IMR-90 (cell line): ENCODE data around the gene FAIM2. TPM values are rescaled to one million over a fixed set of nuclear protein-coding genes. Genes with fewer than 3 reads are reported as not detected.

Experiments used
- ATAC-seq: fragments of 200-7000 bp; cut with Tn5 transposase; 2 replicates; pipeline ENCODE4 v1.9.1; 2020; ENCODE audit warnings: low read depth, mild to moderate bottlenecking, moderate library complexity
- BruUV-seq: library from RNA; stranded (reverse); fragments of 400-500 nt; replicated peaks from 2 replicates; lab custom pipeline; 2021; lab: Mats Ljungman, UMichigan
- CTCF ChIA-PET: fragments of 300-600 bp; formaldehyde crosslinking; extraction: SDS; loops from one replicate; lab custom pipeline; 2021; ENCODE audit warnings: antibody characterized with exemption; lab: Yijun Ruan, JAX
- POLR2A ChIA-PET: fragments of 300-600 bp; sonication (Branson Sonifier 250); formaldehyde crosslinking; loops from one replicate; lab custom pipeline; 2022; ENCODE audit warnings: antibody characterized with exemption; ENCODE audit not compliant: unreplicated experiment; lab: Charles Lee
- DNase-seq: peaks from one replicate; pipeline ENCODE4 v3.0.0; 2013
- H2AFZ ChIP-seq: replicated peaks from 2 replicates; pipeline ENCODE3; 2013; ENCODE audit warnings: low read length, mild to moderate bottlenecking; ENCODE audit not compliant: poor library complexity
- H2AK5ac ChIP-seq: 2 replicates; pipeline ENCODE4 v1.6.1; 2013; ENCODE audit warnings: low read depth, low read length, inconsistent platforms
- H2AK9ac ChIP-seq: replicated peaks from 2 replicates; pipeline ENCODE3; 2013; ENCODE audit warnings: mild to moderate bottlenecking, low read depth, low read length, moderate library complexity; ENCODE audit not compliant: poor library complexity
- H2BK120ac ChIP-seq: 2 replicates; pipeline ENCODE4 v1.6.1; 2013; ENCODE audit warnings: low read depth, low read length, inconsistent platforms
- H2BK15ac ChIP-seq: 3 replicates; pipeline ENCODE4 v1.6.1; 2013; ENCODE audit warnings: low read depth, low read length, inconsistent platforms
- H2BK20ac ChIP-seq: 2 replicates; pipeline ENCODE4 v1.6.1; 2013; ENCODE audit warnings: low read depth, mild to moderate bottlenecking, inconsistent platforms, low read length, moderate library complexity
- H2BK5ac ChIP-seq: 2 replicates; pipeline ENCODE4 v1.6.1; 2013; ENCODE audit warnings: mild to moderate bottlenecking, low read depth, low read length, inconsistent platforms; ENCODE audit not compliant: poor library complexity, severe bottlenecking
- H3K14ac ChIP-seq: replicated peaks from 2 replicates; pipeline ENCODE4 v1.6.1; 2013; ENCODE audit warnings: low read depth, low read length, inconsistent platforms
- H3K18ac ChIP-seq: 2 replicates; pipeline ENCODE4 v1.6.1; 2013; ENCODE audit warnings: low read depth, low read length, control low read depth
- H3K23ac ChIP-seq: 2 replicates; pipeline ENCODE4 v1.6.1; 2013; ENCODE audit warnings: low read depth, low read length, inconsistent platforms
- H3K27ac ChIP-seq: 2 replicates; pipeline ENCODE4 v1.5.1; 2013; ENCODE audit warnings: mild to moderate bottlenecking, control low read depth, low read length; ENCODE audit not compliant: insufficient read depth
- H3K27me3 ChIP-seq: 2 replicates; pipeline ENCODE4 v1.6.1; 2013; ENCODE audit warnings: low read length; ENCODE audit not compliant: control insufficient read depth, insufficient read depth
- H3K36me3 ChIP-seq: 2 replicates; pipeline ENCODE4 v1.6.1; 2013; ENCODE audit warnings: low read length, mixed read lengths; ENCODE audit not compliant: control insufficient read depth, insufficient read depth
- H3K4ac ChIP-seq: 2 replicates; pipeline ENCODE4 v1.6.1; 2013; ENCODE audit warnings: low read depth, low read length, inconsistent platforms
- H3K4me1 ChIP-seq: 2 replicates; pipeline ENCODE4 v1.6.1; 2013; ENCODE audit warnings: low read length, mixed read lengths; ENCODE audit not compliant: control insufficient read depth, insufficient read depth
- H3K4me2 ChIP-seq: 2 replicates; pipeline ENCODE4 v1.6.1; 2013; ENCODE audit warnings: low read depth, mild to moderate bottlenecking, control low read depth, low read length, moderate library complexity
- H3K4me3 ChIP-seq: 2 replicates; pipeline ENCODE4 v1.5.1; 2013; ENCODE audit warnings: low read depth, mild to moderate bottlenecking, control low read depth, low read length, moderate library complexity; ENCODE audit not compliant: insufficient read depth
- H3K56ac ChIP-seq: 2 replicates; pipeline ENCODE4 v1.6.1; 2013; ENCODE audit warnings: low read length, inconsistent platforms; ENCODE audit not compliant: insufficient read depth; ENCODE audit errors: extremely low read depth
- H3K79me1 ChIP-seq, 2 experiments: 2 replicates each; pipeline ENCODE4 v1.6.1; 2013; ENCODE audit warnings: low read length in 2 of 2, inconsistent platforms in 1 of 2, low read depth in 1 of 2
- H3K9ac ChIP-seq: 2 replicates; pipeline ENCODE4 v1.6.1; 2013; ENCODE audit warnings: low read depth, low read length, control low read depth
- H3K9me1 ChIP-seq: 2 replicates; pipeline ENCODE4 v1.6.1; 2013; ENCODE audit warnings: low read length, inconsistent platforms; ENCODE audit not compliant: insufficient read depth
- H3K9me3 ChIP-seq: 2 replicates; pipeline ENCODE4 v1.6.1; 2013; ENCODE audit warnings: low read length; ENCODE audit not compliant: control insufficient read depth, insufficient read depth
- H4K20me1 ChIP-seq: 2 replicates; pipeline ENCODE4 v1.6.1; 2013; ENCODE audit warnings: low read length, inconsistent platforms; ENCODE audit not compliant: insufficient read depth
- H4K5ac ChIP-seq: 2 replicates; pipeline ENCODE4 v1.6.1; 2013; ENCODE audit warnings: mild to moderate bottlenecking, low read depth, low read length, control low read depth
- H4K8ac ChIP-seq, 2 experiments: 2 replicates each; pipeline ENCODE4 v1.6.1; 2013; ENCODE audit warnings: low read depth in 2 of 2, low read length in 2 of 2, control low read depth in 1 of 2, inconsistent platforms in 1 of 2
- H4K91ac ChIP-seq: 2 replicates; pipeline ENCODE4 v1.6.1; 2013; ENCODE audit warnings: low read depth, low read length, inconsistent platforms; ENCODE audit not compliant: insufficient read depth
- BHLHE40 ChIP-seq: fragments of 150-350 bp; IDR thresholded peaks from 2 replicates; pipeline ENCODE4 v1.6.1; 2016; ENCODE audit warnings: mild to moderate bottlenecking, low read depth, low read length
- CHD1 ChIP-seq: IDR thresholded peaks from 2 replicates; pipeline ENCODE4 v1.6.1; 2012; ENCODE audit warnings: low read depth, low read length, improper control_type of control experiment
- FOS ChIP-seq: fragments of 150-350 bp; IDR thresholded peaks from 2 replicates; pipeline ENCODE4 v1.6.1; 2016; ENCODE audit warnings: low read depth, low read length
- MXI1 ChIP-seq: IDR thresholded peaks from 2 replicates; pipeline ENCODE4 v1.6.1; 2012; ENCODE audit warnings: low read depth, mild to moderate bottlenecking, low read length, moderate library complexity, borderline replicate concordance
- NFE2L2 ChIP-seq: fragments of 150-350 bp; IDR thresholded peaks from 2 replicates; pipeline ENCODE4 v1.6.1; 2016; ENCODE audit warnings: low read depth, mild to moderate bottlenecking, low read length
- POLR2A ChIP-seq: IDR thresholded peaks from 2 replicates; pipeline ENCODE4 v1.6.1; 2012; ENCODE audit warnings: mild to moderate bottlenecking, low read depth, low read length
- RAD21 ChIP-seq: IDR thresholded peaks from 2 replicates; pipeline ENCODE4 v1.6.1; 2012; ENCODE audit warnings: low read length, improper control_type of control experiment
- WGBS, 2 experiments: methylation state at CpG; one replicate each; pipeline versions ENCODE4 v1.1.5 to v1.1.7; 2013; ENCODE audit warnings: missing lambda C conversion rate in 2 of 2; ENCODE audit not compliant: insufficient read length in 1 of 2; ENCODE audit errors: extremely low coverage in 2 of 2; 5-methylcytosine and 5-hydroxymethylcytosine counted together
- dilution Hi-C: fragments of 300-500 bp; cut with HindIII; formaldehyde crosslinking; loops from one replicate; pipeline ENCODE4 v1.14.3; 2018; ENCODE audit warnings: low sequenced_read_pairs; ENCODE audit not compliant: unreplicated experiment
- in situ Hi-C: fragments of 300-500 bp; cut with MboI; formaldehyde crosslinking; loops from 3 replicates; pipeline ENCODE4 v1.14.3; 2019; ENCODE audit warnings: low sequenced_read_pairs, inconsistent platforms, mixed read lengths
- intact Hi-C: fragments of 100-400 bp; cut with micrococcal nuclease; formaldehyde crosslinking; loops from 2 replicates; pipeline ENCODE4 v1.10.0; 2022
- polyA plus RNA-seq, 3 experiments: library from polyadenylated mRNA; depleted of rRNA; stranded (reverse); fragments of >200 nt; gene quantifications; 2 replicates each; pipeline ENCODE4 v1.2.3, GENCODE V29; 2012; ENCODE audit warnings: low replicate concordance in 1 of 3
- total RNA-seq: library from RNA; depleted of rRNA; stranded (reverse); fragments of >200 nt; gene quantifications from 2 replicates; pipeline ENCODE4 v1.2.3, GENCODE V29; 2012
- TF ChIP-seq, protein P1 (sequence below): fragments of 150-350 bp; IDR thresholded peaks from 2 replicates; pipeline ENCODE4 v1.6.1; 2017; ENCODE audit warnings: mild to moderate bottlenecking, antibody characterized with exemption, low read length, low read depth

Gene FAIM2
- total and polyA plus RNA-seq, 2 of the 4 experiments (the other 2 are of a cell fraction): 0.72 to 5.3 TPM

DNA sequence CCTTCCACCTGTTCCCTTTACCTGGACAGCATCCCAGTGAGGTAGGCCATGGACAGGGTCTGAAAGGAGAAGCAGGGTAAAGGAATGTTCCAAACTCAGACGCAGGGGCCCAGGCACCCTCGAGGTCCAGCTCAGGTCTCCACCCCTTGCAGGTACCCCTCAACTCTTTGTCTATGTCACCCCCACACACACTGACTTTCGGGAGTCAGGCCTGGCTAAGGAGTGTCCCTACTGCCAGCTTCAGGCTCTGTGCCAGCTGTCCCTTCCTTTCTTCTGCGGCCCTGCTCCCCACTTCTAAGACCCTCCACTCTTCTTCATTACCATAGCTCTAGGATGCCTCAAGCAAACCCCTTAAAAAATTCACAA lies 13.6 kb downstream of the FAIM2 start:
- Histone ChIP-seq H2AK9ac (no peak overlapping the region), H3K36me3 (no peaks in the 10 kb centered on the region), H2AFZ (no peak overlapping the region), H2BK20ac (no peak overlapping the region), H3K27ac (no peak overlapping the region), H3K27me3 (peaks cover 57% of the 10 kb centered on the region), H4K91ac (no peak overlapping the region), H3K4ac (no peak overlapping the region), H2BK15ac (no peak overlapping the region), H3K9me1 (no peaks in the 10 kb centered on the region), H3K79me1 (no peaks in the 10 kb centered on the region), H3K14ac (no peak overlapping the region), H3K23ac (no peak overlapping the region), H3K4me2 (no peak overlapping the region), H3K9ac (no peak overlapping the region), H3K56ac (no peak overlapping the region), H3K4me3 (no peak overlapping the region), H4K8ac (no peak overlapping the region), H3K9me3 (no peaks in the 10 kb centered on the region), H4K20me1 (no peaks in the 10 kb centered on the region; the same call in 1 of the 2 replicates), H3K4me1 (no peaks in the 10 kb centered on the region; the same call in 1 of the 2 replicates), H4K5ac (no peak overlapping the region), H2BK5ac (no peak overlapping the region), H2BK120ac (no peak overlapping the region), H2AK5ac (no peak overlapping the region), H3K18ac (no peak overlapping the region)
- dilution Hi-C loops (no loop called here), in situ Hi-C loops (no loop called here), intact Hi-C loops (no loop called here)
- DNase-seq (no peak), ATAC-seq (no peak)
- TF ChIP-seq RAD21: no peak
- no peak for TF ChIP-seq FOS
- TF ChIP-seq, protein P1, sequence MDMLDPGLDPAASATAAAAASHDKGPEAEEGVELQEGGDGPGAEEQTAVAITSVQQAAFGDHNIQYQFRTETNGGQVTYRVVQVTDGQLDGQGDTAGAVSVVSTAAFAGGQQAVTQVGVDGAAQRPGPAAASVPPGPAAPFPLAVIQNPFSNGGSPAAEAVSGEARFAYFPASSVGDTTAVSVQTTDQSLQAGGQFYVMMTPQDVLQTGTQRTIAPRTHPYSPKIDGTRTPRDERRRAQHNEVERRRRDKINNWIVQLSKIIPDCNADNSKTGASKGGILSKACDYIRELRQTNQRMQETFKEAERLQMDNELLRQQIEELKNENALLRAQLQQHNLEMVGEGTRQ: no peak
- TF ChIP-seq CHD1: no peak
- TF ChIP-seq POLR2A: no peak
- TF ChIP-seq BHLHE40: no peak
- TF ChIP-seq MXI1: no peak
- TF ChIP-seq NFE2L2: no peak
- no TSS peak for BruUV-seq
- CTCF ChIA-PET: no interaction called here
- POLR2A ChIA-PET: no interaction called here
- 53% methylated on average over 2 of the region's 4 CpGs; no CpG with 5 or more reads in 1 of the 2 experiments for WGBS, 2 experiments
